ENCODE measurements around the gene CDK5RAP2. TPM values are rescaled to one million over a fixed set of nuclear protein-coding genes. Genes with fewer than 3 reads are reported as not detected.

Gene CDK5RAP2
- total and polyA plus RNA-seq, 2 experiments from 2014 or later: 23.9 to 30.9 TPM

DNA sequence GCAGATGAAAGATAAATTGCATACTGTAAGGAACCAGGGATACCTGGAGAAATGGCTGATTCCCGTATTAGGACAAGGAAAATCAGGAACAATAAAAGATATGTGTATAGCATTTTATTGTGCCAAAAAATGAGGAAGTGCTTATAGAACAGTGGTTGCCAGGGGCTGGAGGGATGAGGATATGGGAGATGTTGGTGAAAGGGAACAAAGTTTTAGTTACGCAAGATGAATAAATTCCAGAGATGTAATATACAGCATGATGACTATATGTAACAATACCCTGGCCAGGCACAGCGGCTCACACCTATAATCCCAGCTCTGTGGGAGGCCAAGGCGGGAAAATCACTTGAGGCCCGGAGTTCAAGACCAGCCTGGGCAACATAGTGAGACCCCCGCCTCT lies 101.8 kb downstream of the CDK5RAP2 start:
- no peak overlapping the region for H3K27ac ChIP-seq
- no peaks in the 10 kb centered on the region for H3K4me1 ChIP-seq (ENCODE audit: insufficient read depth)
- no peaks in the 10 kb centered on the region for H3K9me2 ChIP-seq (replicated peaks; ENCODE audit: insufficient read depth)
- H2AFZ ChIP-seq: no peak overlapping the region
- no peaks in the 10 kb centered on the region for H4K20me1 ChIP-seq (ENCODE audit: insufficient read depth, poor library complexity, severe bottlenecking)
- TF ChIP-seq EZH2 (IDR thresholded peaks at IDR 0.05; ENCODE audit: borderline replicate concordance) (no peak), EZH2phosphoT487 (IDR thresholded peaks at IDR 0.05; ENCODE audit: low read depth, severe bottlenecking, unreplicated experiment) (no peak)
- TF ChIP-seq, protein P1, sequence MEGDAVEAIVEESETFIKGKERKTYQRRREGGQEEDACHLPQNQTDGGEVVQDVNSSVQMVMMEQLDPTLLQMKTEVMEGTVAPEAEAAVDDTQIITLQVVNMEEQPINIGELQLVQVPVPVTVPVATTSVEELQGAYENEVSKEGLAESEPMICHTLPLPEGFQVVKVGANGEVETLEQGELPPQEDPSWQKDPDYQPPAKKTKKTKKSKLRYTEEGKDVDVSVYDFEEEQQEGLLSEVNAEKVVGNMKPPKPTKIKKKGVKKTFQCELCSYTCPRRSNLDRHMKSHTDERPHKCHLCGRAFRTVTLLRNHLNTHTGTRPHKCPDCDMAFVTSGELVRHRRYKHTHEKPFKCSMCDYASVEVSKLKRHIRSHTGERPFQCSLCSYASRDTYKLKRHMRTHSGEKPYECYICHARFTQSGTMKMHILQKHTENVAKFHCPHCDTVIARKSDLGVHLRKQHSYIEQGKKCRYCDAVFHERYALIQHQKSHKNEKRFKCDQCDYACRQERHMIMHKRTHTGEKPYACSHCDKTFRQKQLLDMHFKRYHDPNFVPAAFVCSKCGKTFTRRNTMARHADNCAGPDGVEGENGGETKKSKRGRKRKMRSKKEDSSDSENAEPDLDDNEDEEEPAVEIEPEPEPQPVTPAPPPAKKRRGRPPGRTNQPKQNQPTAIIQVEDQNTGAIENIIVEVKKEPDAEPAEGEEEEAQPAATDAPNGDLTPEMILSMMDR (IDR thresholded peaks at IDR 0.05; ENCODE audit: poor library complexity): no peak
- no peaks in the 10 kb centered on the region for H3K27me3 ChIP-seq
- H3K9me3 ChIP-seq (ENCODE audit: low read depth): no peaks in the 10 kb centered on the region
- WGBS (ENCODE audit: low lambda C conversion rate, missing lambda C conversion rate): 91% methylated on average over 6 of the region's 6 CpGs
- DNase-seq (ENCODE audit: low spot score): no peak
- no peaks in the 10 kb centered on the region for H3K79me2 ChIP-seq
- no peaks in the 10 kb centered on the region for H3K36me3 ChIP-seq (replicated peaks; ENCODE audit: insufficient read depth, low read depth)
- H3K4me2 ChIP-seq: no peak overlapping the region
- H3K4me3 ChIP-seq: no peak overlapping the region

DNA sequence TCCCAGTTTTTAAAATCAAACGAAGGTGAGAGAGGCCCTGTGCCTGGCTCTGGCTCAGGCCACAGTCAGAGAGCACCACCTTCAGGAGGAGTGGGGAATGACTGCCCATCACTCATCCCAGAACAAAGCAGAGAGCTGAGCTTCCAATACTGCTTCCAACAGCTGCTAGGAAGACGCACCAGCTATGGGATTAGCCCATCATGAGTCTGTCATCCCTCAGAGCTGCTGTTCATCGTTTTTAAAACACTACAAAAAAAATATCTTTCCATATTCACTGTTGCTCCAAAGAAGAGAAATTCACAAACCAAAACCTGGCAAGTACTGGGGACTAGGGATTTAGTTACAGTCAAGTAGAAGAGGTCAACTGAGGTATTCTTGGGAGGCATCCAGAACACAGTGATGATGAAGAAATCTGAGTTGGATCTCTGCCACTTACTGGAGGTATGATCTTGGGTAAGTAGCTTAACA lies 102.4 kb downstream of the CDK5RAP2 start:
- H3K9me2 ChIP-seq (replicated peaks; ENCODE audit: insufficient read depth): no peaks in the 10 kb centered on the region
- no peaks in the 10 kb centered on the region for H4K20me1 ChIP-seq (ENCODE audit: insufficient read depth, poor library complexity, severe bottlenecking)
- no peaks in the 10 kb centered on the region for H3K36me3 ChIP-seq (replicated peaks; ENCODE audit: insufficient read depth, low read depth)
- no peak overlapping the region for H2AFZ ChIP-seq
- H3K4me1 ChIP-seq (ENCODE audit: insufficient read depth): no peaks in the 10 kb centered on the region
- H3K27ac ChIP-seq: no peak overlapping the region
- no peaks in the 10 kb centered on the region for H3K9me3 ChIP-seq (ENCODE audit: low read depth)
- peak; percentile 76 for DNase-seq (ENCODE audit: low spot score)
- TF ChIP-seq, protein P1 (IDR thresholded peaks at IDR 0.05; ENCODE audit: poor library complexity): peak; percentile 90
- TF ChIP-seq EZH2 (IDR thresholded peaks at IDR 0.05; ENCODE audit: borderline replicate concordance): no peak
- no peak overlapping the region for H3K4me2 ChIP-seq
- H3K4me3 ChIP-seq: no peak overlapping the region
- 37% methylated on average over 3 of the region's 3 CpGs for WGBS (ENCODE audit: low lambda C conversion rate, missing lambda C conversion rate)
- H3K27me3 ChIP-seq: no peaks in the 10 kb centered on the region
- no peaks in the 10 kb centered on the region for H3K79me2 ChIP-seq

DNA sequence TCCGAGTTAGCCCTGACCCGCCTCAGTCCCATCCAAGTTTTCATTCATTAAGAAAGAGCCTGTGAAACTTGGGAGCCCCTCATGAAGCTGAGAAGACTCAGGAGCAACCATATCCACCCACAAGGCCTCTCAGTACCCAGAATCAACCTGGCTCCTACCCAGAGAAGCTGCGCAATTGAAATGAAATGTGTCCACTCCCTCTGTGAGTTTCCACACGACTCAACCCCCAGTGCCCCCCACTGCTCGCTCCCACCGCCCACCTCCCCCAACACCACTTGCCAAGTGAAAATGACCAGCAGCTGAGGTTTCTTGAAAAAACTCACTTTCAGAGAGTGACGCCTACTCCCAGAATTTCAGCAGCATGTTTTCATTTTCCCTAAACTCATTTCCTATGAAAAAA lies 104.6 kb downstream of the CDK5RAP2 start:
- Histone ChIP-seq H3K4me3 (no peak overlapping the region), H4K20me1 (ENCODE audit: insufficient read depth, poor library complexity, severe bottlenecking) (no peaks in the 10 kb centered on the region), H3K27ac (no peak overlapping the region), H3K4me1 (ENCODE audit: insufficient read depth) (no peaks in the 10 kb centered on the region), H2AFZ (no peak overlapping the region), H3K36me3 (replicated peaks; ENCODE audit: insufficient read depth, low read depth) (no peaks in the 10 kb centered on the region), H3K79me2 (no peaks in the 10 kb centered on the region), H3K9me3 (ENCODE audit: low read depth) (no peaks in the 10 kb centered on the region), H3K4me2 (no peak overlapping the region), H3K9me2 (replicated peaks; ENCODE audit: insufficient read depth) (no peaks in the 10 kb centered on the region), H3K27me3 (no peaks in the 10 kb centered on the region)
- TF ChIP-seq EZH2phosphoT487 (IDR thresholded peaks at IDR 0.05; ENCODE audit: low read depth, severe bottlenecking, unreplicated experiment) (no peak), EZH2 (IDR thresholded peaks at IDR 0.05; ENCODE audit: borderline replicate concordance) (no peak)
- TF ChIP-seq, protein P1 (IDR thresholded peaks at IDR 0.05; ENCODE audit: poor library complexity): no peak
- WGBS (ENCODE audit: low lambda C conversion rate, missing lambda C conversion rate): 96% methylated on average over 7 of the region's 7 CpGs
- no peak for DNase-seq (ENCODE audit: low spot score)
